OCI-LY3 (cell line): ENCODE measurements around the gene CAAP1.
"Not testable (repeated sequence)": the region's sequence is repeated elsewhere in the genome, so short reads cannot be mapped to it uniquely, and the experiment has no call there.

ENCODE experiments used
- H2AFZ ChIP-seq: fragments of 200-600, 300-600 bp; shearing (Covaris generic); 2 replicates; pipeline ENCODE4 v1.6.0; 2014; ENCODE audit warnings: antibody characterized with exemption, low read depth, low read length
- H3K27ac ChIP-seq: fragments of 200-600, 300-600 bp; sonication (generic); 2 replicates; pipeline ENCODE4 v1.5.1; 2014; ENCODE audit warnings: mild to moderate bottlenecking, low read length, moderate library complexity, mixed read lengths
- H3K27me3 ChIP-seq: fragments of 200-600, 300-600 bp; sonication (generic); 2 replicates; pipeline ENCODE4 v1.6.1; 2014; ENCODE audit warnings: low read depth, low read length, mixed read lengths
- H3K36me3 ChIP-seq: fragments of 200-600, 300-600 bp; sonication (generic); replicated peaks from 2 replicates; pipeline ENCODE3; 2014; ENCODE audit warnings: low read depth, low read length, mixed read lengths
- H3K4me1 ChIP-seq: fragments of 300-600, 200-600 bp; sonication (generic); 2 replicates; pipeline ENCODE4 v1.6.1; 2014; ENCODE audit warnings: low read length, mixed read lengths
- H3K4me2 ChIP-seq: fragments of 200-600, 300-600 bp; sonication (generic); 2 replicates; pipeline ENCODE4 v1.6.1; 2014; ENCODE audit warnings: low read length, mixed read lengths
- H3K4me3 ChIP-seq: fragments of 300-600, 200-600 bp; sonication (generic); 2 replicates; pipeline ENCODE4 v1.5.1; 2014; ENCODE audit warnings: antibody characterized with exemption, mild to moderate bottlenecking, low read length, moderate library complexity
- H3K79me2 ChIP-seq: fragments of 300-600, 200-600 bp; shearing (Covaris generic); 2 replicates; pipeline ENCODE4 v1.6.1; 2014; ENCODE audit warnings: mild to moderate bottlenecking, low read length, mixed read lengths
- H3K9ac ChIP-seq: fragments of 300-600, 200-600 bp; shearing (Covaris generic); 2 replicates; pipeline ENCODE4 v1.6.0; 2014; ENCODE audit warnings: mild to moderate bottlenecking, low read length, moderate library complexity
- H3K9me3 ChIP-seq: fragments of 200-600, 300-600 bp; shearing (Covaris generic); 2 replicates; pipeline ENCODE4 v1.6.1; 2014; ENCODE audit warnings: low read length, mixed read lengths; ENCODE audit not compliant: insufficient read depth
- H4K20me1 ChIP-seq: fragments of 200-600, 300-600 bp; sonication (generic); 2 replicates; pipeline ENCODE4 v1.6.1; 2016; ENCODE audit warnings: low read length, mixed read lengths; ENCODE audit not compliant: insufficient read depth
- CTCF ChIP-seq: fragments of 200-600, 300-600 bp; sonication (generic); IDR thresholded peaks from 2 replicates; pipeline ENCODE4 v1.5.1; 2014; ENCODE audit warnings: antibody characterized with exemption, low read length, low read depth
- EZH2phosphoT487 ChIP-seq: fragments of 200-600 bp; shearing (Covaris generic); IDR thresholded peaks from 2 replicates; pipeline ENCODE4 v1.6.1; 2018; ENCODE audit warnings: antibody characterized with exemption, mixed run types, low read depth

Gene CAAP1

GRCh38 chr9:26880262-26880661 is 12.3 kb downstream of the CAAP1 start:
- H3K27ac ChIP-seq: no peak overlapping the region
- H3K9ac ChIP-seq: no peak overlapping the region
- H3K36me3 ChIP-seq: peaks cover 59% of the 10 kb centered on the region
- no peaks in the 10 kb centered on the region for H4K20me1 ChIP-seq
- no peak overlapping the region for H2AFZ ChIP-seq
- no peaks in the 10 kb centered on the region for H3K4me1 ChIP-seq
- no peak overlapping the region for H3K4me2 ChIP-seq
- H3K79me2 ChIP-seq: no peaks in the 10 kb centered on the region
- TF ChIP-seq CTCF: no peak
- no peak for TF ChIP-seq EZH2phosphoT487
- H3K9me3 ChIP-seq: no peaks in the 10 kb centered on the region
- no peaks in the 10 kb centered on the region for H3K27me3 ChIP-seq
- H3K4me3 ChIP-seq: no peak overlapping the region

- H3K36me3 ChIP-seq: peaks cover 27% of the 10 kb centered on the region
- not testable (repeated sequence) for H3K9me3 ChIP-seq, H3K4me3 ChIP-seq, H2AFZ ChIP-seq, H3K4me2 ChIP-seq, H4K20me1 ChIP-seq, H3K4me1 ChIP-seq, H3K9ac ChIP-seq, H3K27ac ChIP-seq, H3K27me3 ChIP-seq, H3K79me2 ChIP-seq
Observed at GRCh38 chr9:26875155-26875554, 17.4 kb downstream of the CAAP1 start.

- no peak overlapping the region for H2AFZ ChIP-seq
- H3K79me2 ChIP-seq: no peaks in the 10 kb centered on the region
- no peak overlapping the region for H3K9ac ChIP-seq
- TF ChIP-seq EZH2phosphoT487 (no peak), CTCF (no peak)
- H4K20me1 ChIP-seq: no peaks in the 10 kb centered on the region
- H3K4me2 ChIP-seq: no peak overlapping the region
- no peaks in the 10 kb centered on the region for H3K27me3 ChIP-seq
- H3K4me1 ChIP-seq: no peaks in the 10 kb centered on the region
- no peaks in the 10 kb centered on the region for H3K9me3 ChIP-seq
- peaks cover 9% of the 10 kb centered on the region for H3K36me3 ChIP-seq
- H3K27ac ChIP-seq: no peak overlapping the region
- H3K4me3 ChIP-seq: no peak overlapping the region
Observed at GRCh38 chr9:26870292-26870691, 22.3 kb downstream of the CAAP1 start.

- Histone ChIP-seq H3K27ac (no peak overlapping the region), H3K9me3 (no peaks in the 10 kb centered on the region), H3K79me2 (no peaks in the 10 kb centered on the region), H3K4me2 (no peak overlapping the region), H4K20me1 (no peaks in the 10 kb centered on the region), H3K4me3 (no peak overlapping the region), H3K36me3 (peaks cover 21% of the 10 kb centered on the region), H3K27me3 (no peaks in the 10 kb centered on the region), H2AFZ (no peak overlapping the region), H3K9ac (no peak overlapping the region), H3K4me1 (no peaks in the 10 kb centered on the region)
- TF ChIP-seq CTCF (peak; percentile 40), EZH2phosphoT487 (no peak)
Observed at GRCh38 chr9:26863074-26863473, 29.5 kb downstream of the CAAP1 start.
